LNCaP clone FGC (cell line): ENCODE data around the gene IKBKG.
A peak's percentile ranks its signal among the peaks of the same experiment; 100 is the strongest.

Experiments
- DNase-seq: peaks from one replicate; pipeline ENCODE4 v3.0.0-alpha.2; 2011; ENCODE audit warnings: low read depth
- H3K4me3 ChIP-seq: 2 replicates; pipeline ENCODE4 v1.5.1; 2011; ENCODE audit warnings: mild to moderate bottlenecking, low read depth, low read length, control low read depth
- TF ChIP-seq, protein P1 (sequence below): IDR thresholded peaks from 2 replicates; pipeline ENCODE4 v1.5.1; 2012; ENCODE audit warnings: mild to moderate bottlenecking; ENCODE audit not compliant: control insufficient read depth, insufficient read depth; ENCODE audit errors: extremely low read depth

IKBKG gene

GRCh38 chrX:154526901-154527675 is 20.3 kb upstream of the IKBKG start:
- H3K4me3 ChIP-seq = peak overlapping the region; percentile 1; the same call in 1 of the 2 replicates
- no peak for DNase-seq
- TF ChIP-seq, protein P1, sequence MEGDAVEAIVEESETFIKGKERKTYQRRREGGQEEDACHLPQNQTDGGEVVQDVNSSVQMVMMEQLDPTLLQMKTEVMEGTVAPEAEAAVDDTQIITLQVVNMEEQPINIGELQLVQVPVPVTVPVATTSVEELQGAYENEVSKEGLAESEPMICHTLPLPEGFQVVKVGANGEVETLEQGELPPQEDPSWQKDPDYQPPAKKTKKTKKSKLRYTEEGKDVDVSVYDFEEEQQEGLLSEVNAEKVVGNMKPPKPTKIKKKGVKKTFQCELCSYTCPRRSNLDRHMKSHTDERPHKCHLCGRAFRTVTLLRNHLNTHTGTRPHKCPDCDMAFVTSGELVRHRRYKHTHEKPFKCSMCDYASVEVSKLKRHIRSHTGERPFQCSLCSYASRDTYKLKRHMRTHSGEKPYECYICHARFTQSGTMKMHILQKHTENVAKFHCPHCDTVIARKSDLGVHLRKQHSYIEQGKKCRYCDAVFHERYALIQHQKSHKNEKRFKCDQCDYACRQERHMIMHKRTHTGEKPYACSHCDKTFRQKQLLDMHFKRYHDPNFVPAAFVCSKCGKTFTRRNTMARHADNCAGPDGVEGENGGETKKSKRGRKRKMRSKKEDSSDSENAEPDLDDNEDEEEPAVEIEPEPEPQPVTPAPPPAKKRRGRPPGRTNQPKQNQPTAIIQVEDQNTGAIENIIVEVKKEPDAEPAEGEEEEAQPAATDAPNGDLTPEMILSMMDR = peak; percentile 59

DNA sequence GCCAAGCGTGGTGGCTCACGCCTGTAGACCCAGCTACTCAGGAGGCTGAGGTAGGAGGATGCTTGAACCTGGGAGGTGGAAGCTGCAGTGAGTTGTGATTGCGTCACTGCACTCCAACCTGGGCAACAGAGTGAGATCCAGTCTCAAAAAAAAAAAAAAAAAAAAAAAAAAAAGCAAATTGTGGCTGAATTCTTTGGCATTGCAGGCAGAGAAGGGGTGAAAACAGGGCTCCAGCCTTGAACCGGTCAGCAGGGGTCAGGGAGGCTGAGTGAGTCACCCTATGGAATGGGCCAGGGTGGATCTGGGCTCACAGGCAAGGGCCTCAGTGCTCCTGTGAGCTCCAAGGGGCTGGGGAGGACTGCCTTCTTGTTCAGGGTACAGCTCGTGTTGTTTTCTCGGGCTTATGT is 18.2 kb upstream of the IKBKG start:
- DNase-seq = no peak
- H3K4me3 ChIP-seq = no peak overlapping the region
- TF ChIP-seq, protein P1 = no peak

- DNase-seq = no peak
- TF ChIP-seq, protein P1 = no peak
These were observed 17.1 kb upstream of the IKBKG start for GRCh38 chrX:154530286-154530685.

DNA sequence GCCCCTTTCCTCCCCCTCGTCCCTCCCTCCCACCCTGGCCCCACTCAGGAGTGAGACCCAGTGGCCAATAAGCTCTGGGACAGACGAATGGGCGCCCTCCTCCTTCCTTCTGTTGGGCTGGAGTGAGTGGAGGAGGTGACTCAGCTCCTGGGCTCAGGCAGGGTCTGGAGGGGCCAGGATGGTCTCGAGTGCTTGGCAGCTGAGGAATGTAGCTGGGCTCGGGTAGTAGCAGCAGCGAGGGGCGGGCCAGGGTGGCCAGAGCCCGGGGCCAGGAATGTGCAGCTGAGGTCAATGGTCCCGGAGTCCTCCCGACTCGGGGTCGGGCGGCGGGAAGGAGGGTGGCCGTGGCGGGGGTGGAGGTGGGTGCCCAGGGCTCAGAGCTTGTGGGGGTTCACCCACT is 15.8 kb upstream of the IKBKG start:
- no peak for DNase-seq
- TF ChIP-seq, protein P1 = no peak

More at GRCh38 chrX:154530286-154530685, 17.1 kb upstream of the IKBKG start:
- H3K4me3 ChIP-seq = no peak overlapping the region

DNA sequence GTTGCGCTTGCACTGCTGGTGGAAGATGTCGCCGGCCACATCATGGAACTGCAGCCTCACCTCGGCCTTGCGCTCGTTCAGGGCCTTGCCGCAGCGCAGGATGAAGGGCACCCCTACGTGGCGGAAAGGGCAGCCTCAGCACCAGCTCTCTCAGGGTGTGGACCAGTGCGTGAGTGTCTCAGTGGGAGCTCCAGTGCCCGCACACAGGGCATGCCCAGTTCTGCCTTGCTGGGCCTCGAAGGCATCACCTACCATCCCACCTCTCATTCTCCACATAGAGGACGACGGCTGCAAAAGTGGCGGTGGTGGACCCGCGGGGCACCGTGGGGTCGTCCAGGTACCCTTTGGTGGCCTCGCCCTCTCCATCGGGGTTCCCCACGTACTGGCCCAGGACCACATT is 14.7 kb upstream of the IKBKG start:
- TF ChIP-seq, protein P1 = no peak

More for the DNA sequence above, 15.8 kb upstream of the IKBKG start:
- H3K4me3 ChIP-seq = no peak overlapping the region

DNA sequence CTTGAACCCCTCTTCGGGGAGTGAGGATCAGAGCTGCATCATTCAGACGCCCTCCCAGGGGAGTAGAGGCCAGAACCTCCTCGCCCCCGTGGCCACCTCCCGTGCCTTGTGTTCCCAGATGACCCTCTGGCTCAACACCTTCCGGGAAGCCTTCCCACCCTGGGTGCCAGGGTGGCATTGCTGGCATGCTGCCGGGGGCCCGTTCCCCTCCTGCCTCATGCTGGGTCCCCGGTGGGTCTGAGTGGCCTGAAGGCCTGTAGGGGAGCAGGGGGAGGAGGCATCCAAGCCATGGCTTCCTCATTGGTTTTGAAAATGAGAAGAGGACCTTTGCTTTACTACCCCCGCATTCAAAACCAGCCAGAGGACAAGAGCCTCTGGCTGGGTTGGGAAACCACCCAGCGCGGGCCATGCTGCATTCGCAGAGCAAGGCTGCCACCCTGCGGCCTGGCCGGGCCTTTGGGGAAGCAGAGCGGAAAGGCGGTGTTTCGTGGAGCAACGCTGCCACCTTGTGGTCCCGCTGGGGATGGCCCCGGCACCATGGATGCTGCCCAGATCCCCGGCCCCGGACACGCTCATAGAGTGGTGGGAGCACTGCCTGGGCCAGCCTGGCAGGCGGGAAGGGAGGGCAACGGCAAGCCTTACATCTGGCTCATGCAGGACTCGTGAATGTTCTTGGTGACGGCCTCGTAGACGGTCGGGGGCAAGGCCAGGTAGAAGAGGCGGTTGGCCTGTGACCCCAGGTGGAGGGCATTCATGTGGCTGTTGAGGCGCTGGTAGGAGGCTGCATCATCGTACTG is 12.7 kb upstream of the IKBKG start:
- H3K4me3 ChIP-seq = no peak overlapping the region
- DNase-seq = no peak
- TF ChIP-seq, protein P1 = peak; percentile 97

More for the DNA sequence above, 14.7 kb upstream of the IKBKG start:
- H3K4me3 ChIP-seq = no peak overlapping the region
- no peak for DNase-seq
